Common myeloid progenitor, CD34-positive (primary cell): ENCODE measurements around the gene ZNG1F.
A peak's percentile ranks its signal among the peaks of the same experiment; 100 is the strongest.
"Not testable (repeated sequence)": the region's sequence is repeated elsewhere in the genome, so short reads cannot be mapped to it uniquely, and the experiment has no call there.

Experiments used
- CTCF ChIA-PET: fragments of 350-600 bp; sonication (Branson Sonifier 250); formaldehyde crosslinking; loops from one replicate; lab custom pipeline; 2021; ENCODE audit warnings: antibody characterized with exemption; lab: Charles Lee
- POLR2A ChIA-PET: fragments of 350-600 bp; sonication (Branson Sonifier 250); formaldehyde crosslinking; loops from one replicate; lab custom pipeline; 2021; ENCODE audit warnings: antibody characterized with exemption; lab: Charles Lee
- DNase-seq, 3 donors: peaks; one replicate each; pipeline versions ENCODE4 v3.0.0 to v3.0.0-alpha.2; 2013
- H3K27ac ChIP-seq, 2 experiments: 1 replicate in 1 of 2; 2 replicates in 1 of 2; pipeline ENCODE4 v1.7.0; 2013; ENCODE audit warnings: inconsistent platforms in 2 of 2, low read length in 2 of 2, mild to moderate bottlenecking in 2 of 2, low read depth in 1 of 2, moderate library complexity in 1 of 2; ENCODE audit not compliant: severe bottlenecking in 2 of 2, insufficient read depth in 1 of 2, poor library complexity in 1 of 2
- H3K27me3 ChIP-seq, 5 experiments: replicated peaks in 2 of 5; 1 replicate in 3 of 5; 2 replicates in 2 of 5; pipeline versions ENCODE4 v1.6.1 to v1.7.0; 2013; ENCODE audit warnings: low read length in 4 of 5, mild to moderate bottlenecking in 2 of 5, moderate library complexity in 2 of 5, inconsistent platforms in 1 of 5; ENCODE audit not compliant: insufficient read depth in 5 of 5, control insufficient read depth in 4 of 5
- H3K36me3 ChIP-seq, 4 experiments: 1 replicate in 2 of 4; 2 replicates in 2 of 4; pipeline versions ENCODE4 v1.6.1 to v1.7.0; 2013; ENCODE audit warnings: low read length in 3 of 4, control low read depth in 1 of 4, mild to moderate bottlenecking in 1 of 4; ENCODE audit not compliant: control insufficient read depth in 4 of 4, insufficient read depth in 4 of 4
- H3K4me1 ChIP-seq, 4 experiments: 1 replicate in 3 of 4; 2 replicates in 1 of 4; pipeline versions ENCODE4 v1.6.1 to v1.7.1; 2013; ENCODE audit warnings: low read length in 3 of 4, mild to moderate bottlenecking in 3 of 4, control low read depth in 1 of 4, inconsistent platforms in 1 of 4, moderate library complexity in 1 of 4; ENCODE audit not compliant: control insufficient read depth in 4 of 4, insufficient read depth in 4 of 4; ENCODE audit errors: control extremely low read depth in 1 of 4
- H3K4me3 ChIP-seq, 7 experiments: 1 replicate in 4 of 7; 2 replicates in 3 of 7; pipeline versions ENCODE4 v1.5.1 to v1.7.0; 2013; ENCODE audit warnings: mild to moderate bottlenecking in 7 of 7, low read length in 6 of 7, moderate library complexity in 6 of 7, inconsistent platforms in 2 of 7, low read depth in 2 of 7, control low read depth in 1 of 7; ENCODE audit not compliant: insufficient read depth in 4 of 7, control insufficient read depth in 1 of 7; ENCODE audit errors: extremely low read depth in 1 of 7
- H3K9me3 ChIP-seq, 5 experiments: 1 replicate in 4 of 5; 2 replicates in 1 of 5; pipeline versions ENCODE4 v1.6.1 to v1.7.1; 2013; ENCODE audit warnings: low read length in 4 of 5, mild to moderate bottlenecking in 2 of 5, inconsistent platforms in 1 of 5, low read depth in 1 of 5, moderate library complexity in 1 of 5; ENCODE audit not compliant: control insufficient read depth in 4 of 5, insufficient read depth in 2 of 5; ENCODE audit errors: control extremely low read depth in 1 of 5
- WGBS: methylation state at CpG from one replicate; pipeline ENCODE4 v1.1.5; 2013; ENCODE audit not compliant: insufficient coverage; 5-methylcytosine and 5-hydroxymethylcytosine counted together

ZNG1F gene

DNA sequence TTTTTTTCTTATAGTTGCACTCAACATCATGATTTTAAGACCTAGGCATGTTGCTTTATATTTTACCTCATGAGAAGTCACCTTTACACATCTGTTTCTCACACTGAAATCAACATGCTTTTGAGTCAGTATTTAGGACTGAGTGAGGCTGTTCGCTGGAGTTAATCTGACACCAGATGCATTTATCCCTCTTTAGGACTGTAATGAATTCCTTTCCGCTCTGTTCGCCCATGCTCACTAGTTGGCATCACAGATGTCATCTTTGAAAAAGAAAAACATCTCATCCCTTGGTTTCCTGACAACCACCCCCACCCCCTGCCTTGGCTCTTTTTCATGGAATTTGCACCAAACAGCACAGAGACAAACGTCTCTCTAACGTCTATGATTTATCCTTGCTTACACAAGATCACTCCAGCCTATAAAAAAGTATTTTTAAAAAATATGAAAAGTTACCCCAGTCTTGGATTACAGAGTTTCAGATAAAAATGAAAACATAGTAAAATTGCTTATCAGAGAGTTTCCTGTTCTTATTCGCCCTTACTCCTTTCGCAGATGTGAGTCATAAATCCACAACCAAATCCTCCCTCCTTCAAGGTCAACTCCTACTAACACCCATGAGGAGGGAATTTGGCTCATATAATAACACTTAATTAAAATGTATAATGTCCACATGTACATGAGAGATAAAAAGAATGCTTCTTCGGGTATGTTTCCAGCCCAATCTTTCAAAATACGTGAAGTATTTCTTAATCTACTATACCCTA, 94.9 kb downstream of the ZNG1F start:
- H3K27ac ChIP-seq, H3K36me3 ChIP-seq, DNase-seq, H3K4me1 ChIP-seq, POLR2A ChIA-PET, CTCF ChIA-PET, H3K4me3 ChIP-seq, H3K9me3 ChIP-seq, H3K27me3 ChIP-seq: not testable (repeated sequence)
- WGBS = no CpG with 5 or more reads among the region's 9 CpGs

DNA sequence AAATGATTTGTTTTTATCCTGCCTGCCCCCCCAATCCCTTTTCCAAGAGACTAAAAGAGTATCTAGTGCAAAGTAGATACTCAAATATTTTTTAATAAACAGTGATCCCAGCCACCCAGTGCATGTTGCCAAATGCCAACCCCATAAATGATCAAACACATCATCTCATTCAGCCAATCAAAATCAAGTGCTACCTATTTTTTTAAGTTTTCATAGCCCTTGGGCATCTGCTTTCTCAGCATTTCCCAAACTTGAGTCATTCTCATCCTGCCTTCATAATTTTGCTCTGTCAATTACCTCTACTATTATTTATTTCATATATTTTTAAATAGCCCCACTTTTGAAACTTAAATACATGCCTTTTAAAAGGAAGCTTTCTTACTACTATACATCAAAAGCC, 98.2 kb downstream of the ZNG1F start:
- H3K4me1 ChIP-seq, H3K27me3 ChIP-seq, H3K4me3 ChIP-seq, H3K36me3 ChIP-seq, H3K9me3 ChIP-seq, CTCF ChIA-PET, DNase-seq, POLR2A ChIA-PET, H3K27ac ChIP-seq: not testable (repeated sequence)

- H3K27ac ChIP-seq, H3K4me3 ChIP-seq, H3K36me3 ChIP-seq, H3K27me3 ChIP-seq, H3K4me1 ChIP-seq, H3K9me3 ChIP-seq, CTCF ChIA-PET, DNase-seq, POLR2A ChIA-PET: not testable (repeated sequence)
- no CpG with 5 or more reads among the region's 1 CpG for WGBS
Measured at GRCh38 chr9:41090386-41090785, 98.7 kb downstream of the ZNG1F start.

GRCh38 chr9:41088450-41089059, 100.6 kb downstream of the ZNG1F start:
- WGBS = 0% methylated on average over 3 of the region's 11 CpGs
- H3K4me3 ChIP-seq, H3K36me3 ChIP-seq, H3K27ac ChIP-seq, H3K9me3 ChIP-seq, POLR2A ChIA-PET, CTCF ChIA-PET, H3K4me1 ChIP-seq, H3K27me3 ChIP-seq: not testable (repeated sequence)
- DNase-seq = peak in 1 of 3 donors; percentile 8

DNA sequence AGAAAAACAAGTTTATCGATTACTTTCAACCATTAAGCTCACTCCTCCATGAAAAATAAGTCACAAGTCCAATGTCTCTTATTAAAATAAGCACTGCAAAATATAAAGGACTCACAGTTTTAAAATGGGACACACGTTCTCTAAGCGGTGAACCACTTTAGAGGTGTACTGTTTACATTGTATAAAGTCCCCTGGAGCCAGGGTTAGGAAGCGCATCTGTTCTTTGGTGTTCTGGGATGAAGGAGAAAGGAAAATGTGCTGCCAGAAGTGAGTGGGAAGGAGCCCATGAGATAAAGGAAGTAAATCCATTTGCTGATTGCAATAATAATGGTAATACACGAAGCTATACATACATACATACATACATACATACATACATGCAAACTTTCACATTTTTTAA, 101.2 kb downstream of the ZNG1F start:
- H3K36me3 ChIP-seq, DNase-seq, POLR2A ChIA-PET, H3K27ac ChIP-seq, H3K9me3 ChIP-seq, H3K4me1 ChIP-seq, CTCF ChIA-PET, H3K4me3 ChIP-seq, H3K27me3 ChIP-seq: not testable (repeated sequence)
- WGBS = no CpG with 5 or more reads among the region's 5 CpGs

GRCh38 chr9:41087157-41087780, 101.8 kb downstream of the ZNG1F start:
- DNase-seq, H3K27ac ChIP-seq, H3K36me3 ChIP-seq, CTCF ChIA-PET, H3K4me3 ChIP-seq, H3K4me1 ChIP-seq, POLR2A ChIA-PET, H3K9me3 ChIP-seq, H3K27me3 ChIP-seq: not testable (repeated sequence)
- 85% methylated on average over 2 of the region's 5 CpGs for whole genome bisulfite sequencing

- H3K27me3 ChIP-seq = peaks cover 0 to 11% (median 2%) of the 10 kb centered on the region in 5 experiments
- CTCF ChIA-PET, H3K4me1 ChIP-seq, H3K36me3 ChIP-seq, DNase-seq, H3K9me3 ChIP-seq, POLR2A ChIA-PET, H3K27ac ChIP-seq, H3K4me3 ChIP-seq: not testable (repeated sequence)
- no CpG with 5 or more reads among the region's 1 CpG for WGBS
Measured at GRCh38 chr9:41086685-41087084, 102.4 kb downstream of the ZNG1F start.
